Mammary epithelial cell (primary cell): Measurements from ENCODE around the gene TWSG1.

Experiments used
- EZH2 ChIP-seq: IDR thresholded peaks from 2 replicates; pipeline ENCODE4 v1.6.1; 2012; ENCODE audit warnings: low read length, inconsistent platforms, borderline replicate concordance
- TF ChIP-seq, protein P1 (sequence below), 2 donors: IDR thresholded peaks in 1 of 2; conservative IDR thresholded peaks in 1 of 2; 2 replicates each; pipeline ENCODE4 v1.5.1; 2011 to 2012; ENCODE audit warnings: inconsistent platforms in 2 of 2, low read length in 2 of 2, mild to moderate bottlenecking in 2 of 2, control low read depth in 1 of 2, low read depth in 1 of 2; ENCODE audit not compliant: insufficient read depth in 1 of 2; ENCODE audit errors: extremely low read depth in 1 of 2

- TF ChIP-seq, protein P1, sequence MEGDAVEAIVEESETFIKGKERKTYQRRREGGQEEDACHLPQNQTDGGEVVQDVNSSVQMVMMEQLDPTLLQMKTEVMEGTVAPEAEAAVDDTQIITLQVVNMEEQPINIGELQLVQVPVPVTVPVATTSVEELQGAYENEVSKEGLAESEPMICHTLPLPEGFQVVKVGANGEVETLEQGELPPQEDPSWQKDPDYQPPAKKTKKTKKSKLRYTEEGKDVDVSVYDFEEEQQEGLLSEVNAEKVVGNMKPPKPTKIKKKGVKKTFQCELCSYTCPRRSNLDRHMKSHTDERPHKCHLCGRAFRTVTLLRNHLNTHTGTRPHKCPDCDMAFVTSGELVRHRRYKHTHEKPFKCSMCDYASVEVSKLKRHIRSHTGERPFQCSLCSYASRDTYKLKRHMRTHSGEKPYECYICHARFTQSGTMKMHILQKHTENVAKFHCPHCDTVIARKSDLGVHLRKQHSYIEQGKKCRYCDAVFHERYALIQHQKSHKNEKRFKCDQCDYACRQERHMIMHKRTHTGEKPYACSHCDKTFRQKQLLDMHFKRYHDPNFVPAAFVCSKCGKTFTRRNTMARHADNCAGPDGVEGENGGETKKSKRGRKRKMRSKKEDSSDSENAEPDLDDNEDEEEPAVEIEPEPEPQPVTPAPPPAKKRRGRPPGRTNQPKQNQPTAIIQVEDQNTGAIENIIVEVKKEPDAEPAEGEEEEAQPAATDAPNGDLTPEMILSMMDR (conservative IDR thresholded peaks at IDR 0.05 in 1 of 2, IDR thresholded peaks at IDR 0.05 in 1 of 2; ENCODE audit: extremely low read depth in 1 of 2, insufficient read depth in 1 of 2, low read depth in 1 of 2, low read length in 2 of 2): no peak
- TF ChIP-seq EZH2: no peak
These were observed 5.9 kb downstream of the TWSG1 start for GRCh38 chr18:9340472-9340871.
